IMR-90 (cell line): ENCODE data around the gene HMGCS2. TPM values are rescaled to one million over a fixed set of nuclear protein-coding genes. Genes with fewer than 3 reads are reported as not detected.

ENCODE experiments used
- ATAC-seq: fragments of 200-7000 bp; cut with Tn5 transposase; 2 replicates; pipeline ENCODE4 v1.9.1; 2020; ENCODE audit warnings: low read depth, mild to moderate bottlenecking, moderate library complexity
- BruUV-seq: library from RNA; stranded (reverse); fragments of 400-500 nt; replicated peaks from 2 replicates; lab custom pipeline; 2021; lab: Mats Ljungman, UMichigan
- CTCF ChIA-PET: fragments of 300-600 bp; formaldehyde crosslinking; extraction: SDS; loops from one replicate; lab custom pipeline; 2021; ENCODE audit warnings: antibody characterized with exemption; lab: Yijun Ruan, JAX
- POLR2A ChIA-PET: fragments of 300-600 bp; sonication (Branson Sonifier 250); formaldehyde crosslinking; loops from one replicate; lab custom pipeline; 2022; ENCODE audit warnings: antibody characterized with exemption; ENCODE audit not compliant: unreplicated experiment; lab: Charles Lee
- DNase-seq: peaks from one replicate; pipeline ENCODE4 v3.0.0; 2013
- H2AFZ ChIP-seq: replicated peaks from 2 replicates; pipeline ENCODE3; 2013; ENCODE audit warnings: low read length, mild to moderate bottlenecking; ENCODE audit not compliant: poor library complexity
- H2AK5ac ChIP-seq: 2 replicates; pipeline ENCODE4 v1.6.1; 2013; ENCODE audit warnings: low read depth, low read length, inconsistent platforms
- H2AK9ac ChIP-seq: replicated peaks from 2 replicates; pipeline ENCODE3; 2013; ENCODE audit warnings: mild to moderate bottlenecking, low read depth, low read length, moderate library complexity; ENCODE audit not compliant: poor library complexity
- H2BK120ac ChIP-seq: 2 replicates; pipeline ENCODE4 v1.6.1; 2013; ENCODE audit warnings: low read depth, low read length, inconsistent platforms
- H2BK15ac ChIP-seq: 3 replicates; pipeline ENCODE4 v1.6.1; 2013; ENCODE audit warnings: low read depth, low read length, inconsistent platforms
- H2BK20ac ChIP-seq: 2 replicates; pipeline ENCODE4 v1.6.1; 2013; ENCODE audit warnings: low read depth, mild to moderate bottlenecking, inconsistent platforms, low read length, moderate library complexity
- H2BK5ac ChIP-seq: 2 replicates; pipeline ENCODE4 v1.6.1; 2013; ENCODE audit warnings: mild to moderate bottlenecking, low read depth, low read length, inconsistent platforms; ENCODE audit not compliant: poor library complexity, severe bottlenecking
- H3K14ac ChIP-seq: replicated peaks from 2 replicates; pipeline ENCODE4 v1.6.1; 2013; ENCODE audit warnings: low read depth, low read length, inconsistent platforms
- H3K18ac ChIP-seq: 2 replicates; pipeline ENCODE4 v1.6.1; 2013; ENCODE audit warnings: low read depth, low read length, control low read depth
- H3K23ac ChIP-seq: 2 replicates; pipeline ENCODE4 v1.6.1; 2013; ENCODE audit warnings: low read depth, low read length, inconsistent platforms
- H3K27ac ChIP-seq: 2 replicates; pipeline ENCODE4 v1.5.1; 2013; ENCODE audit warnings: mild to moderate bottlenecking, control low read depth, low read length; ENCODE audit not compliant: insufficient read depth
- H3K27me3 ChIP-seq: 2 replicates; pipeline ENCODE4 v1.6.1; 2013; ENCODE audit warnings: low read length; ENCODE audit not compliant: control insufficient read depth, insufficient read depth
- H3K36me3 ChIP-seq: 2 replicates; pipeline ENCODE4 v1.6.1; 2013; ENCODE audit warnings: low read length, mixed read lengths; ENCODE audit not compliant: control insufficient read depth, insufficient read depth
- H3K4ac ChIP-seq: 2 replicates; pipeline ENCODE4 v1.6.1; 2013; ENCODE audit warnings: low read depth, low read length, inconsistent platforms
- H3K4me1 ChIP-seq: 2 replicates; pipeline ENCODE4 v1.6.1; 2013; ENCODE audit warnings: low read length, mixed read lengths; ENCODE audit not compliant: control insufficient read depth, insufficient read depth
- H3K4me2 ChIP-seq: 2 replicates; pipeline ENCODE4 v1.6.1; 2013; ENCODE audit warnings: low read depth, mild to moderate bottlenecking, control low read depth, low read length, moderate library complexity
- H3K4me3 ChIP-seq: 2 replicates; pipeline ENCODE4 v1.5.1; 2013; ENCODE audit warnings: low read depth, mild to moderate bottlenecking, control low read depth, low read length, moderate library complexity; ENCODE audit not compliant: insufficient read depth
- H3K56ac ChIP-seq: 2 replicates; pipeline ENCODE4 v1.6.1; 2013; ENCODE audit warnings: low read length, inconsistent platforms; ENCODE audit not compliant: insufficient read depth; ENCODE audit errors: extremely low read depth
- H3K79me1 ChIP-seq, 2 experiments: 2 replicates each; pipeline ENCODE4 v1.6.1; 2013; ENCODE audit warnings: low read length in 2 of 2, inconsistent platforms in 1 of 2, low read depth in 1 of 2
- H3K9ac ChIP-seq: 2 replicates; pipeline ENCODE4 v1.6.1; 2013; ENCODE audit warnings: low read depth, low read length, control low read depth
- H3K9me1 ChIP-seq: 2 replicates; pipeline ENCODE4 v1.6.1; 2013; ENCODE audit warnings: low read length, inconsistent platforms; ENCODE audit not compliant: insufficient read depth
- H3K9me3 ChIP-seq: 2 replicates; pipeline ENCODE4 v1.6.1; 2013; ENCODE audit warnings: low read length; ENCODE audit not compliant: control insufficient read depth, insufficient read depth
- H4K20me1 ChIP-seq: 2 replicates; pipeline ENCODE4 v1.6.1; 2013; ENCODE audit warnings: low read length, inconsistent platforms; ENCODE audit not compliant: insufficient read depth
- H4K5ac ChIP-seq: 2 replicates; pipeline ENCODE4 v1.6.1; 2013; ENCODE audit warnings: mild to moderate bottlenecking, low read depth, low read length, control low read depth
- H4K8ac ChIP-seq, 2 experiments: 2 replicates each; pipeline ENCODE4 v1.6.1; 2013; ENCODE audit warnings: low read depth in 2 of 2, low read length in 2 of 2, control low read depth in 1 of 2, inconsistent platforms in 1 of 2
- H4K91ac ChIP-seq: 2 replicates; pipeline ENCODE4 v1.6.1; 2013; ENCODE audit warnings: low read depth, low read length, inconsistent platforms; ENCODE audit not compliant: insufficient read depth
- ELK1 ChIP-seq: fragments of 150-350 bp; IDR thresholded peaks from 2 replicates; pipeline ENCODE4 v1.6.1; 2016; ENCODE audit warnings: low read depth, mild to moderate bottlenecking, low read length, moderate library complexity, borderline replicate concordance
- NFE2L2 ChIP-seq: fragments of 150-350 bp; IDR thresholded peaks from 2 replicates; pipeline ENCODE4 v1.6.1; 2016; ENCODE audit warnings: low read depth, mild to moderate bottlenecking, low read length
- POLR2A ChIP-seq: IDR thresholded peaks from 2 replicates; pipeline ENCODE4 v1.6.1; 2012; ENCODE audit warnings: mild to moderate bottlenecking, low read depth, low read length
- RCOR1 ChIP-seq: IDR thresholded peaks from 2 replicates; pipeline ENCODE4 v1.6.1; 2012; ENCODE audit warnings: mild to moderate bottlenecking, low read length, improper control_type of control experiment; ENCODE audit not compliant: insufficient replicate concordance
- WGBS, 2 experiments: methylation state at CpG; one replicate each; pipeline versions ENCODE4 v1.1.5 to v1.1.7; 2013; ENCODE audit warnings: missing lambda C conversion rate in 2 of 2; ENCODE audit not compliant: insufficient read length in 1 of 2; ENCODE audit errors: extremely low coverage in 2 of 2; 5-methylcytosine and 5-hydroxymethylcytosine counted together
- dilution Hi-C: fragments of 300-500 bp; cut with HindIII; formaldehyde crosslinking; loops from one replicate; pipeline ENCODE4 v1.14.3; 2018; ENCODE audit warnings: low sequenced_read_pairs; ENCODE audit not compliant: unreplicated experiment
- in situ Hi-C: fragments of 300-500 bp; cut with MboI; formaldehyde crosslinking; loops from 3 replicates; pipeline ENCODE4 v1.14.3; 2019; ENCODE audit warnings: low sequenced_read_pairs, inconsistent platforms, mixed read lengths
- intact Hi-C: fragments of 100-400 bp; cut with micrococcal nuclease; formaldehyde crosslinking; loops from 2 replicates; pipeline ENCODE4 v1.10.0; 2022
- polyA plus RNA-seq, 3 experiments: library from polyadenylated mRNA; depleted of rRNA; stranded (reverse); fragments of >200 nt; gene quantifications; 2 replicates each; pipeline ENCODE4 v1.2.3, GENCODE V29; 2012; ENCODE audit warnings: low replicate concordance in 1 of 3
- total RNA-seq: library from RNA; depleted of rRNA; stranded (reverse); fragments of >200 nt; gene quantifications from 2 replicates; pipeline ENCODE4 v1.2.3, GENCODE V29; 2012

Gene HMGCS2
- total and polyA plus RNA-seq, 2 of the 4 experiments (the other 2 are of a cell fraction), result not detected

DNA sequence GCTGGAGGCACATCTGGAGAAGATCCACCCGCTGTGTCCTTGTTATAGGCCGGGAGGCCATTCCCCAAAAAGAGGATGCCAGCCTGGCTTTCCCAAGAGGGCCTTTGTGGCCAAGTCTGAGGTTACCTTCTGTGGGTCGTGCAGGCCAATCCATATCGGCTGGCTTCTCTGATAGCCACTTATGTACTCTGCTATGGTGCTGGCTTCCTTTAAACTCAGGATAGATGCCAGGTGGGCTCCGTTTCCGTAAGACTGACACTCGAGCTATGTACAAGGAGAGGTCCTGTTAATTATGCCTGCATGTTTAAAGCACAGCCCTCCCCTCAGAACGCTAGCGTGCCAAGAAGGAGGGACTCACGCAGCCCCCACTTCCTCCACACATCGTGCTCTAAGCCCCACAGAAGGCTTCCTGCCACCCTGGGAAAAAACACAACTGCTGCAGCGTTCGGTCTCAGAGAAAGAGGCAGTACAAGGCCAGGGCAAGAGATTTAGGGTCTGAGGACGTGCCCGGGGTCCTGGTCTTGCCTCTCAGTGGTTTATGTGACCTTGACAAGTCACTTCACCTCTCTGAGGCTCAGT lies 31.0 kb upstream of the HMGCS2 start:
- ChIA-PET POLR2A (no interaction called here), CTCF (no interaction called here)
- BruUV-seq, result no TSS peak
- WGBS, 2 experiments, result 90% methylated on average over 2 of the region's 15 CpGs; no CpG with 5 or more reads in 1 of the 2 experiments
- H3K27me3 ChIP-seq, result no peaks in the 10 kb centered on the region; the same call in 1 of the 2 replicates
- in situ Hi-C loops, result no loop called here
- no peak overlapping the region for H3K23ac ChIP-seq
- no peak overlapping the region for H2AK9ac ChIP-seq
- no peak overlapping the region for H2BK120ac ChIP-seq
- no peak overlapping the region for H2BK15ac ChIP-seq
- H3K9me3 ChIP-seq, result no peaks in the 10 kb centered on the region
- no peak overlapping the region for H3K4me3 ChIP-seq
- H3K4me1 ChIP-seq, result peaks cover 10% of the 10 kb centered on the region
- no peak overlapping the region for H3K56ac ChIP-seq
- no peak overlapping the region for H3K18ac ChIP-seq
- H3K4me2 ChIP-seq, result no peak overlapping the region
- TF ChIP-seq RCOR1, result no peak
- TF ChIP-seq ELK1, result no peak
- TF ChIP-seq POLR2A, result no peak
- TF ChIP-seq NFE2L2, result no peak
- no peak overlapping the region for H2AK5ac ChIP-seq
- no peak for ATAC-seq
- H3K9me1 ChIP-seq, result peaks cover 7% of the 10 kb centered on the region; the same call in 1 of the 2 replicates
- dilution Hi-C loops, result no loop called here
- H3K9ac ChIP-seq, result no peak overlapping the region
- no peak overlapping the region for H2AFZ ChIP-seq
- H3K14ac ChIP-seq, result no peak overlapping the region
- no peak overlapping the region for H2BK20ac ChIP-seq
- no peak overlapping the region for H2BK5ac ChIP-seq
- H3K27ac ChIP-seq, result no peak overlapping the region
- no peak for DNase-seq
- no peaks in the 10 kb centered on the region for H3K36me3 ChIP-seq
- peaks cover 5% of the 10 kb centered on the region; the same call in 1 of the 2 replicates for H4K20me1 ChIP-seq
- no peak overlapping the region for H4K91ac ChIP-seq
- intact Hi-C loops, result no loop called here
- H4K8ac ChIP-seq, result no peak overlapping the region
- no peaks in the 10 kb centered on the region for H3K79me1 ChIP-seq
- no peak overlapping the region for H4K5ac ChIP-seq
- no peak overlapping the region for H3K4ac ChIP-seq
